Measurements from ENCODE around the gene TRAP1.

Gene TRAP1

DNA sequence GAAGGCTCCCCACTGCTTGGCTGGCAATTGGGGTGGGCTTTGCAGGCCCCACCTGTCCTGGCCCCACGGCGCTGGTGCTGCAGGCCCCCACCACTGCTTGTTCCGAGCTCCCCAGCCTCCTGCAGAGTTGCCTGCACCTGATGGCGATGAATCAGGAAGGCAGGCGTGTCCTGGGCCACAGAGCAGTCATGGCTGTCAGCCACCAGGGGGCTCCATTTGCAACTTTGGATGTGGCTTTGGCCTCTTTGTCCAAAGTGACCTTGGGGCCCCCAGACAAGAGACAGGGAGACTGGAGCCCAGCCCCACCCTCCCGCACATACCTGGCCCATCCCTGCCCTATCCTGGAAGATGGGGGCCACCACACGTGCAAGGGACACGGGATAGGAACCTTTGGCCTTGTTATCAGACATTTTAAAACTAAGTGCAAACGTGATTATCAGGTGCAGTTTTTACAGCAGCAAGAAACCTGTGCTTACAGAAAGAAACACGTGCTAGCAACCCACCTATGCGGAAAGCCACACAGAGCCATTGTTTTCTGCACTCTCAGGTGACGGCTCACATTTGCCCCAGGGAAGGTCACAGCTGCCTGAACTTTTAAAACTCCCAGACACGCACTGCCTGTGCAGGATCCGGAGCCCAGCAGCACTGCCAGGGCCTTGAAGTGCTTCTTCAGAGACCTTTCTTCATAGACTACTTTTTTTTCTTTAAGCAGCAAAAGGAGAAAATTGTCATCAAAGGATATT is 62.9 kb downstream of the TRAP1 start, which contains the start of gene DNASE1:
Gene DNASE1, plus strand, starts transcription at position 443 of the 743 bp plus-strand sequence. CDS start 683 bp downstream, outside the sequence.
- TF ChIP-seq, protein P1, sequence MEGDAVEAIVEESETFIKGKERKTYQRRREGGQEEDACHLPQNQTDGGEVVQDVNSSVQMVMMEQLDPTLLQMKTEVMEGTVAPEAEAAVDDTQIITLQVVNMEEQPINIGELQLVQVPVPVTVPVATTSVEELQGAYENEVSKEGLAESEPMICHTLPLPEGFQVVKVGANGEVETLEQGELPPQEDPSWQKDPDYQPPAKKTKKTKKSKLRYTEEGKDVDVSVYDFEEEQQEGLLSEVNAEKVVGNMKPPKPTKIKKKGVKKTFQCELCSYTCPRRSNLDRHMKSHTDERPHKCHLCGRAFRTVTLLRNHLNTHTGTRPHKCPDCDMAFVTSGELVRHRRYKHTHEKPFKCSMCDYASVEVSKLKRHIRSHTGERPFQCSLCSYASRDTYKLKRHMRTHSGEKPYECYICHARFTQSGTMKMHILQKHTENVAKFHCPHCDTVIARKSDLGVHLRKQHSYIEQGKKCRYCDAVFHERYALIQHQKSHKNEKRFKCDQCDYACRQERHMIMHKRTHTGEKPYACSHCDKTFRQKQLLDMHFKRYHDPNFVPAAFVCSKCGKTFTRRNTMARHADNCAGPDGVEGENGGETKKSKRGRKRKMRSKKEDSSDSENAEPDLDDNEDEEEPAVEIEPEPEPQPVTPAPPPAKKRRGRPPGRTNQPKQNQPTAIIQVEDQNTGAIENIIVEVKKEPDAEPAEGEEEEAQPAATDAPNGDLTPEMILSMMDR (conservative IDR thresholded peaks at IDR 0.05), result peak; percentile 67
- H3K27ac ChIP-seq, result no peak within 1 kb of the TSS; the same call in 1 of the 2 replicates

DNA sequence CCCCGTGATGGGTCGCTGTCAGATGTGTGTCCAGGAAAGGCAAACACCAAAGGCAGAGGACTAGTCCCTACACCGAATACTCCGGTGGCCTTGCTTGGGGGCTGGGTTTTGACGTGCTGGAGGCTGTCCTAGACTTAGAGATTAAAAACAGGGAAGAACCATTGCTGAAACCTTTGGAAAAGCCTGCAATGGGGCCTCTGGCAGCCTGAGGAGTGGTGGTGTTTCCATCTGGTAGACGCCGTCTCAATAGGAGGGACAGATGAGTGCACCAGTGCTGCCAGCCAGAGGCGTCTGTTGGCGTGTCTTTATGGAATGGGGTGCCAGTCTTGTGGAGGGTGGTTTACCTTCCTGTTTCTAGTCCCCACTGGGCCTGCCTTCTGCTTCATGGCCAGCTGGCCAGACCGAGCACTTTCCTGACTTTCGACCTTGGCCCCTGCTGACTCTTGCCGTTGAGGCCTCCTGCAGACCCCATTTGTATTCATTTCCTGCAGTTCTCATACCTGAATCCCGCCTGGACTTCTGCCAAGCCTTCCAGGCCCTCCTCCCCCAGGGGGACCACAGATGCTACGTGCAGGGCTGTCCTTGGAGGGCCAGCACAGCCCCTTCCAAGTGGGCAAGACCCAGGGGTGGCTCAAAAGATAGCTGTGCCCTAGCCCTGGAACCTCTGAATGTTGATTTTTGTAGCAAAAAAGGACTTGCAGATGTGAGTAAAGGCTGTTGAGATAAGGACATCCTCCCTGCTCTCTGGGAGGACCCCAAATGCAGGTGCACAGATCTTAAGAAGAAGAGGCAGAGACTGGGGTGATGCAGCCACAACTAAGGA is 64.7 kb downstream of the TRAP1 start:
- TF ChIP-seq, protein P1 (conservative IDR thresholded peaks at IDR 0.05), result no peak
- no peak overlapping the region for H3K27ac ChIP-seq

DNA sequence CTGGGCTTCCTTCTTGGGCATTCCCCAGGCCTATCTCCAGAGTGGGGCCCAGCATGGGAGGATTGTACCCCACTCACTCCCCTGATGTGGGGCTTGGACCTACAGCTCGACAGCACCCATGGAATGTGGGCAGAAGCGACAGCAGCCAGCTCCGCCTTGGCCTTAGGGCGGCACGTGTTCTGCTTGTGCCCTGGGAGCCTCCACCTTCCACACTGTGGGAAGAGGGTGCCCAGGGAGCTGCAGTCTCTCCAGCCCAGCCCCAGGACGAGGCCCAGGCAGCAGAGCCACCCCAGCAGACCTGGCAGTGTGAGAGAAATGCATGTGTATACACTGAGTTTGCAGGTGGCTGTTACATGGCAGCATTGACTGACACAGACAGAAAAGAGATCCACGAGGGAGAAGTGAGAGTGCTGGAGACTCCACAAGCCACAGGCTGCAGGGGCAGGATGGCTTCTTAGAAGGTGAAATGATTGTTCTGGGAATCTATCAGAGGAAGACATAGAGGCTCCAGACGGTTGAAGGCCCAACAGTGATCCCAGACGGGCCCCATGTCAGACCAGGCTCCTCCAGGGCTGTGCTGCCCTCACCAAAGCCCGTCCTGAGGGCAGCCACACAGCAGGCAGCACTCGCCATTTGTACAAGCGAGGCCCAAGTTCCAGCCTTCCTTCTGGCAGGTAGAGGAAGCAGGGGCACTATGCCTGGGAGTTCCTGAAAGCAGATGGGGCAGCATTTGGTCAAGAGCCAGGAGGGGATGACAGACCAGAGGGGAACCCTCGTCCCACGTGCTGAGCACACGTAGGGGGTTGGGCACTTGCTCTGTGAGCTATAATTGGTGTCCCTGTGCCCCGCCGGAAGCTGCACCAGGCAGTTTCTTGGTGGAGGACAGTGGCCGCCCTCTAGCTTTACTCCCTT is 65.6 kb downstream of the TRAP1 start:
- H3K27ac ChIP-seq, result no peak overlapping the region
- TF ChIP-seq, protein P1 (conservative IDR thresholded peaks at IDR 0.05), result no peak

DNA sequence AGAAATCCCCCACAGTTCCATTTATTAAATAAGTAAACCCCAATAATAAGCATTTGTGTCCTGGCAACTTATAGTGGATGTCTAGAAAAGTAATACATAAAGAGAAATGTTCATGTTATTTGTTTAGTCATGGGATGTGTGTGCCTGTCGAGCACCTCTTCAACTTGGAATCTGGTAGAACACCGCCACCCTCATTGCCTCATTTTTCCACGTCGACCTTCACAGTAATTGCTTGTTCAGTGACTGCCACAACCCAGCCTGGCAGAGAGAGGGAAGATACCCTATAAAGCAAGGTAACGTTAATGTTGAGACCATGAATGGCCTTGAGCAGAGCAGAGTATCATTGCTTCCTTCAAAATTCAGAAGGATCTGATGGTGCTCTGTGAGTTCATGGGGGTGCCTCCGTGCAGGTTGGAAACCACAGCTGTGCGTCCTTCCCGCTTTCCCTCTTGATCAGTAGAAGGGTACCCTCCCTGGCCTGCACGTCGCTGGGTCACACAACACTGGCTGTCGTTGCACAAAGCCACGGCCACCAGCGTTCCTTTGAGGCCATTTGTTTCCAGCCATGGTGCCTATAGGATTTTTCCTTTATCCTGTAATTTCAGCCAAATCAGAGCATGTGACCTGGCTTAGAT is 66.6 kb downstream of the TRAP1 start:
- TF ChIP-seq, protein P1 (conservative IDR thresholded peaks at IDR 0.05), result no peak
- H3K27ac ChIP-seq, result no peak overlapping the region

DNA sequence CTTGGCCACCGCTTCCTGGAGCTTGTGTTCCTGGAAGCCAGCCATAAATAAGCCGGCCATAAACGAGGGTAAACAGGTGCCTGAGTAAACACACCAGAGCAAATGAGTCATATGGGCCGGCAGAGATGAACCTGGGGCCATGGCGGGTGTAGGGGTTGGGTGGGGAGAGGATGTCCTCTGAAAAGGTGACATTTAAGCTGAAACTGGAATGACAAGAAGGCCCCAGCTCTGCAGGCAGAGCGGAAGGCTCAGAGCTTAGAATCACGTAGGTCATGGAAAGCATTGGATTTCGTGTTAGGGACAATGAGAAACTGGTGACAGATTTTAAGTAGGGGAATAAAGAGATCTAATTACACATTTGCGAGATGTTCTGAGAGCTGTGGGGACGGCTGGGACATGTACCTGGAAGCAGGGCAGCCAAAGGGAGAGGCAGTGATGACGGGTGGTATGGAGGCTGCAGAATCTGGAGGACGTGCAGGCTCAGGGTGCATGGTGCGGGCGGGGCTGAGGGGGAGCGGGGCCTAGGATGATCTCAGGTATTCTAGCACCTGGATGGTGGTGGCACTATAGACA is 70.9 kb downstream of the TRAP1 start:
- peak overlapping the region; percentile 92 for H3K27ac ChIP-seq
- TF ChIP-seq, protein P1 (conservative IDR thresholded peaks at IDR 0.05), result no peak

DNA sequence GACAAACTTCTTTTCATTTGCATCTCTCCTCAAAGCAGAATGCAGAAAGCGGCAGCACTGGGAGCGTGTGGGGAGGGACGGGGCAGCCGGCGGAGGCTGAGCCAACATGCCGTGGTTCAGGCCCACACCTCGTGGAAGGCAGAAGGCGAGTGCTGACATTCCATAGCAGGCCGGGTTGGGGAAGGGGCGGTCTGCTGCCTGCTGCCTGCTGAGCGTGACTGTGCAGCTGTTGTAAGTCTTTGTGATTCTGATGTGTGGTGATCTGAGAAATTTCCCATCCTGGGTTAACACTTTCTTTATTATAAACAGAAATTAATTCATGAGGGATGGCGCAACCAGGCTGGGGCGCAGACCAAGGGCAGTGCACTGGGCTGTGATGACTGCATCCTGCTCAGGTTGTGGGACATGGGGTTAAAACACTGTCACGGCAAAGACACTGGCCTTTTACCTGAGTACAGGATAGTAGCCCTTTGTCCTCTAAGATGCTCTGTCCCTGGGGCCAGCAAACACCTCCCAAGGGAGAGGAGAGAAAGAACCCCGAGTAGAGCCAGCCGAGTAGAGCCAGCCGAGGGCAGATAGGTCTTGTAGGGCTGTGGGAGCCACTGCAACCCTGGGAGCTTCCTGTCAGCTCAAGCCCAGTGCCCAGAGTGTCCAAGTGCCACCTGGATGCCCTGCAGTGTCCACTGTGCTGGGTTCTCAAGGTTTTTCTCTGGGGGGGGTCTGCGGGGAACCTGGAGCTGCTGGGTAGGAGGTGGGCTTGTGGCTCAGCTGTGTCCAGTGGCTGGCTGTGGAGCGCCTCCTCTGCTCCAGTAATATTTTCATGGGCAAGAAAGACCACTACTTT is 71.6 kb downstream of the TRAP1 start:
- TF ChIP-seq, protein P1 (conservative IDR thresholded peaks at IDR 0.05), result no peak
- H3K27ac ChIP-seq, result peak overlapping the region; percentile 92

Data from VCaP (cell line).